GM18870 (cell line): ENCODE results near the gene INO80.

ENCODE experiments used
- ATAC-seq: cut with Tn5 transposase; IDR thresholded peaks from one replicate; pipeline ENCODE4 v1.9.1; 2021; ENCODE audit warnings: moderate library complexity; ENCODE audit not compliant: unreplicated experiment

Gene INO80

DNA sequence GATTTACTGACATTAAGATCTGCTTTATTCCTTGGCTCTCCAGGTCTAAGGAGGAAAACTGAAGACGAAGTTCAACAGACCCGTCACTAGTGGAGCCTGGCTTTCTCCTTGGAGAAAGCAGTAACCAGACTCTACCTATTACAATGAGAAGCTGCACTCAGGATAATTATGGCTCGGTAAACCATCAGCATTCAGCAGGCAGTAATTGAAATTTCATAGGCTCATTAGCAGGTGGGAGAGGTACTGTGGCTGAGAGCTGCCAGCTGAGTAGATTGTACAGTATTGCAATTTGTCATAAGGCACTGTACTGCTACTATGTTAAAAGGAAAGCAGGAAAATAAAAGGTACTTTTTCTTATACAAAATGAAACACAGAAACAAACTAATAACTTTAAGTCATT lies 111.6 kb downstream of the INO80 start:
- ATAC-seq = no peak

- no peak for ATAC-seq
Measured at GRCh38 chr15:41001524-41002214, 114.4 kb downstream of the INO80 start.

GRCh38 chr15:40999190-40999589 lies 116.9 kb downstream of the INO80 start:
- ATAC-seq = no peak

DNA sequence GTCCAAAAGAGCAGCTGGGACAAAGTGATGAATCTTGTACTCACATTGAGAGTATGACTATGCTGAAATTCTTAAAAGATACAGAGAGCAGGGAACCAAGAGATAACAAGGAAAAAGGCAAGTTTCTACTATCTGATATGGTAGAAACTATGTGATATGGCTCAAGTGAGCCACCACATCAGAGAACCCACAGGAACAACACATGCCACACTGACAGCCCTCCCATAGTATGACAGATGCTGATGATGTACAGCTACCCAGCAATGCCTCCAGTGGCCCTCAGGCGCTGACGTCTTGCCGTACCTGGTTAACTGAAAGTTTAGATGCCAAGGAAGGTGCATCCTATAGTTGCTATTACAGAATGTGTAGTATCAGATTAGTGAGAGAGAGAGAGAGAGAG lies 120.4 kb downstream of the INO80 start:
- ATAC-seq = no peak

- ATAC-seq = no peak
Measured at GRCh38 chr15:40992825-40993224, 123.3 kb downstream of the INO80 start.

DNA sequence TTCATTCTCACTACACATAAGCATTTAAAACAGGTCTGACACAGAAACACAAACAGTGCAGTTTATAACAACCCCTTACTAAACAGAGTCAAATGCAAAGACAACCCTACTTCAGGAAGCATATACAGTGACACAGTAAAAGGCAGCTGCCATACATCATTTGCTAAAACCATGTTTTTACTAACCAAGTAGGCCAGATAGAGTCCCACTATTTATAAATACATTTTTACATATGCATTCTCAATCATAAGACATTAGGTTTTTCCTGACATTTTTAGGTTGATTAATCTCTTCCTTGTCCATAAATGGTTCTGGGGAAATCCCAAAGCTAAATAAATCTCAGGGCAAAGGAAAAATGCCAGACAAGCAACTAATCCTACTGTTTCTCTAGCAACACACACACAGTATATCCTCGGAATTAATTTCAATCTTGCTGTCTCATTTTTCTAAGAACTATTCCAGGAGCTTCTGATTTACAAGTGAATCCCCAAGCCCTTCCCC lies 123.8 kb downstream of the INO80 start:
- ATAC-seq = no peak

GRCh38 chr15:40991355-40991754 lies 124.7 kb downstream of the INO80 start:
- ATAC-seq = no peak

- no peak for ATAC-seq
Measured at GRCh38 chr15:40990789-40991188, 125.3 kb downstream of the INO80 start.

DNA sequence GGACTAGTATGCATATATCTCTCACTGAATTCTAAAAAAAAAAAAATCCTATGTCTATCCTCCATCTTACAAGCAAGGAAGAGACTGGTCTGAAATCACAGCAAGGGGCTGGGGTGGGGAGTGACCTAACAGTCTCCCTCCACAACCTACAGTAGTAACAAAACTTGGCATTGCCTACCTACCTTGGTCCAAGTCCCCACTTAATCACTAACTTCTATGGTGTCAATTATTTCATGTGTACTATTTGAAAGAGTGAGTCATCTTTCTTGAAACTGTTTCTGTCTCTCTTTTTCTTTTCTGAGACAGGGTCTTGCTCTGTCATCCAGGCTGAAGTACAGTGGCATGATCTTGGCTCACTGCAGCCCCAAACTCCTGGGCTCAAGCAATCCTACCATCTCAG lies 126.0 kb downstream of the INO80 start:
- ATAC-seq = peak; percentile 50

DNA sequence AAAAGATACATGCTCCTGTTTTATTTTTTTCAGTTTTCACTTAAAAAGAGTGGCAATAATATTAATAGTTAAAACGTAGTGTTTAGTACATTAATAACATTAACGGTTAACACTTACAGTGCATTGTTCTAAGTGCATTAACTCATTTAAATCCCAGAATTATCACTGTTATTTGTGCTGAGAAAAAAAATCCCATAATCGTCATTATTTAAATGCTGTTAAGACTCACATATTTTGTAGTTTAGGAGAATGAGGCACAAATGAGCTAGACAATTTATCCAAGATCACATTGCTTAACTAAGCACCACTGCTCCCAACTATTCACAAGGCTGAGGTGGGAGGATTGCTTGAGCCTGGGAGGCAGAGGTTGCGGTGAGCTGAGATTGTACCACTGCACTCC lies 127.9 kb downstream of the INO80 start:
- ATAC-seq = no peak

DNA sequence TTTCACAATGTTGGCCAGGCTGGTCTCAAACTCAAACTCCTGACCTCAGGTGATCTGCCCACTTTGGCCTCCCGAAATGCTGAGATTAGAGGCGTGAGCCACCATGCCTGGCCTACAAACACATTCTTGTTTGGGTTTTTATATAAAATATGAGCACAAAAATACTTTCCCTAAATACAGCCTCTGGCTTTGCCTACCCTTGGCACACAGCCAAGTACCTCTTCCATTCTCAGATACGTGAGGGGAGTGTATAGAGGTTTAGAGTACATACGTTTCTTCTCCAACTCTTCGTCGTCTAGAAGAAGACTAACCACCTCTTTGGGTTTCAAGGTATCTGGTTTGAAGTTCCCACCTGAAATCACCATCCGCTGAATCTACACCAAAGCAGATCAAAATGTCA lies 129.3 kb downstream of the INO80 start:
- no peak for ATAC-seq

- no peak for ATAC-seq
Measured at GRCh38 chr15:40985541-40986330, 130.3 kb downstream of the INO80 start.

- no peak for ATAC-seq
Measured at GRCh38 chr15:40984964-40985363, 131.1 kb downstream of the INO80 start.

- ATAC-seq = no peak
Measured at GRCh38 chr15:40984406-40984805, 131.7 kb downstream of the INO80 start.

- no peak for ATAC-seq
Measured at GRCh38 chr15:40982855-40983254, 133.2 kb downstream of the INO80 start.

- no peak for ATAC-seq
Measured at GRCh38 chr15:40981186-40981585, 134.9 kb downstream of the INO80 start.

- no peak for ATAC-seq
Measured at GRCh38 chr15:40978562-40978961, 137.5 kb downstream of the INO80 start.

GRCh38 chr15:40978141-40978540 lies 137.9 kb downstream of the INO80 start:
- ATAC-seq = no peak

GRCh38 chr15:40976819-40977218 lies 139.3 kb downstream of the INO80 start:
- no peak for ATAC-seq

DNA sequence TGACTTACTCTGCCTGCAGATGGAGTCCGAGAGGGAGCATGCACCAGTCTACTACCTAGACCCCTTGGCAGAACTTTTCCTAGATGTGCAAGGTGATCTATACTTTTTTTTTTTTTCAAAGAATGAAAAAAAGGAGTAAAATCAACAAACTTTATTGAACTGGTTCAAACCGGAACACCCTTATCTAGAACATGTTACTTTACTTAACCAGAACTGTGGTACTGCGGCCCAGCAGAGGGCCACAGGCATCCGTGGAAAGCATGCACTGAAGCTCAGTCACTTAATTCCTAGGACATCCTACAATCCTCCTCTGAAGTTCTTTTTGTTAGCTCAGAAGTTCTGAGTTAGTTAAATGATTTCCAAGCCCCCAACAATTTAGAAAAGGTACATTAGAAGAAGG lies 141.2 kb downstream of the INO80 start:
- ATAC-seq = no peak

GRCh38 chr15:40969363-40969762 lies 146.7 kb downstream of the INO80 start:
- no peak for ATAC-seq
